HepG2 (cell line): ENCODE measurements around the gene TMEM127. TPM values are rescaled to one million over a fixed set of nuclear protein-coding genes. Genes with fewer than 3 reads are reported as not detected.

Experiments used
- ATAC-seq: fragments of 200-7000 bp; cut with Tn5 transposase; 3 replicates; pipeline ENCODE4 v1.9.1; 2020; ENCODE audit warnings: mild to moderate bottlenecking, moderate library complexity
- BruUV-seq: library from RNA; stranded (reverse); fragments of 400-500 nt; replicated peaks from 2 replicates; lab custom pipeline; 2021; lab: Mats Ljungman, UMichigan
- CTCF ChIA-PET: fragments of 300-600 bp; formaldehyde crosslinking; extraction: SDS; loops from one replicate; lab custom pipeline; 2021; ENCODE audit warnings: low total read pairs, inconsistent platforms, low intra/inter-chr PET ratio; lab: Yijun Ruan, JAX
- POLR2A ChIA-PET: fragments of 350-600 bp; sonication (Branson Sonifier 250); formaldehyde crosslinking; loops from one replicate; lab custom pipeline; 2020; ENCODE audit warnings: antibody characterized with exemption, inconsistent platforms; lab: Yijun Ruan, JAX
- DNase-seq: peaks from one replicate; pipeline ENCODE4 v3.0.0-alpha.2; 2015; ENCODE audit warnings: low spot score
- FAIRE-seq: peaks from 3 replicates; lab custom pipeline; 2011; peaks lifted over from hg19 to GRCh38; lab: Jason Lieb, UNC
- H2AFZ ChIP-seq: one replicate; pipeline ENCODE4 v1.6.1; 2011; ENCODE audit warnings: low read length, inconsistent platforms
- H3K27ac ChIP-seq: fragments of 300-600 bp; 3 replicates; pipeline ENCODE4 v1.8.0; 2011; ENCODE audit warnings: mixed run types, mild to moderate bottlenecking, mixed read lengths, low read length, inconsistent platforms; ENCODE audit not compliant: insufficient read depth; ENCODE audit errors: extremely low read length
- H3K27me3 ChIP-seq, 2 experiments: fragments of 200-600 bp in 1 of 2; 2 replicates in 1 of 2; 3 replicates in 1 of 2; pipeline versions ENCODE4 v1.6.0 to v1.8.0; 2011; ENCODE audit warnings: low read length in 2 of 2, mild to moderate bottlenecking in 2 of 2, moderate library complexity in 2 of 2, inconsistent platforms in 1 of 2; ENCODE audit not compliant: insufficient read depth in 2 of 2, control insufficient read depth in 1 of 2
- H3K36me3 ChIP-seq, 2 experiments: fragments of 200-600 bp in 1 of 2; replicated peaks in 1 of 2; 2 replicates in 1 of 2; 3 replicates in 1 of 2; pipeline versions ENCODE4 v1.5.1 to v1.8.0; 2011; ENCODE audit warnings: low read length in 2 of 2, inconsistent platforms in 1 of 2; ENCODE audit not compliant: insufficient read depth in 2 of 2, control insufficient read depth in 1 of 2
- H3K4me1 ChIP-seq: 2 replicates; pipeline ENCODE4 v1.5.1; 2012; ENCODE audit warnings: low read length, inconsistent platforms; ENCODE audit not compliant: insufficient read depth
- H3K4me2 ChIP-seq: 2 replicates; pipeline ENCODE4 v1.6.0; 2011; ENCODE audit warnings: low read depth, low read length, inconsistent platforms
- H3K4me3 ChIP-seq, 3 experiments: fragments of 200-600 bp in 1 of 3; sonication (generic), shearing (Covaris generic) in 1 of 3; replicated peaks in 1 of 3; 2 replicates each; pipeline ENCODE4 v1.5.1; 2011 to 2016; ENCODE audit warnings: low read length in 3 of 3, inconsistent platforms in 2 of 3, low read depth in 2 of 3, mild to moderate bottlenecking in 2 of 3, control low read depth in 1 of 3, mixed read lengths in 1 of 3; ENCODE audit not compliant: insufficient read depth in 1 of 3
- H3K79me2 ChIP-seq: one replicate; pipeline ENCODE4 v1.6.1; 2011; ENCODE audit warnings: low read length, inconsistent platforms; ENCODE audit not compliant: insufficient read depth
- H3K9ac ChIP-seq: 2 replicates; pipeline ENCODE4 v1.6.0; 2011; ENCODE audit warnings: mild to moderate bottlenecking, low read depth, low read length, inconsistent platforms; ENCODE audit not compliant: insufficient read depth
- H3K9me3 ChIP-seq: 2 replicates; pipeline ENCODE4 v1.5.1; 2012; ENCODE audit warnings: mild to moderate bottlenecking, low read length
- H4K20me1 ChIP-seq: 2 replicates; pipeline ENCODE4 v1.6.0; 2011; ENCODE audit warnings: inconsistent platforms, mild to moderate bottlenecking, low read length, moderate library complexity; ENCODE audit not compliant: insufficient read depth
- ATF1 ChIP-seq: IDR thresholded peaks from 2 replicates; pipeline ENCODE4 v1.6.1; 2016; ENCODE audit warnings: mild to moderate bottlenecking, control low read depth
- CTCF ChIP-seq: sonication (generic); formaldehyde crosslinking; IDR thresholded peaks from 2 replicates; pipeline ENCODE4 v1.5.0; 2020; ENCODE audit warnings: mild to moderate bottlenecking, missing genetic modification reagents, moderate library complexity
- KDM6A ChIP-seq: IDR thresholded peaks from 2 replicates; pipeline ENCODE4 v1.6.1; 2016; ENCODE audit warnings: low read depth
- TRIM22 ChIP-seq: fragments of 450-650 bp; IDR thresholded peaks from 2 replicates; pipeline ENCODE4 v1.6.1; 2017
- ZNF441 ChIP-seq: sonication (generic); formaldehyde crosslinking; IDR thresholded peaks from 2 replicates; pipeline ENCODE4 v1.7.0; 2021; ENCODE audit warnings: missing genetic modification reagents, borderline replicate concordance
- ZNF513 ChIP-seq: sonication (generic); formaldehyde crosslinking; conservative IDR thresholded peaks from 2 replicates; pipeline ENCODE4 v1.5.0; 2020; ENCODE audit warnings: missing genetic modification reagents
- WGBS: methylation state at CpG from one replicate; pipeline ENCODE4 v1.1.6; 2017; ENCODE audit warnings: low lambda C conversion rate; 5-methylcytosine and 5-hydroxymethylcytosine counted together
- in situ Hi-C: cut with HindIII; loops from 2 replicates; pipeline ENCODE4 v1.10.0; 2017; ENCODE audit warnings: low pct_unique_long_range_greater_than_20kb; ENCODE audit not compliant: extremely low pct_ligation_motif_present
- intact Hi-C: fragments of 100-400 bp; cut with micrococcal nuclease; formaldehyde crosslinking; loops from one replicate; pipeline ENCODE4 v1.10.0; 2022; ENCODE audit not compliant: unreplicated experiment
- polyA plus RNA-seq, 8 experiments: library from polyadenylated mRNA; depleted of rRNA in 3 of 8; stranded (reverse) in 7 of 8; unstranded in 1 of 8; fragments of >200 nt; fragmentation: Illumina TruSeq in 4 of 8; extraction: Trizol in 4 of 8; gene quantifications; 2 replicates each; pipeline versions ENCODE4 v1.2.1 to v1.2.3, GENCODE V29; 2011 to 2016; ENCODE audit warnings: low read depth in 4 of 8, missing spikeins in 1 of 8, mixed read lengths in 1 of 8; ENCODE audit not compliant: insufficient read depth in 1 of 8
- total RNA-seq, 5 experiments: library from RNA; depleted of rRNA; stranded (reverse); fragments of >200 nt; fragmentation: Illumina TruSeq; extraction: Trizol; gene quantifications; 2 replicates each; pipeline ENCODE4 v1.2.3, GENCODE V29; 2016; ENCODE audit warnings: low read depth in 1 of 5

Gene TMEM127
- total and polyA plus RNA-seq, 2 of the 13 experiments (the other 11 are each of a cell fraction or from before 2014, with no cell fraction given): 21.5 to 33.9 TPM

GRCh38 chr2:96213379-96213778, 52.4 kb downstream of the TMEM127 start:
- Histone ChIP-seq H3K27ac (no peak overlapping the region), H3K27me3 (no peaks in the 10 kb centered on the region), H3K4me1 (peaks cover 22% of the 10 kb centered on the region), H3K4me2 (no peak overlapping the region), H4K20me1 (no peaks in the 10 kb centered on the region), H3K79me2 (peaks cover 17% of the 10 kb centered on the region), H3K4me3 (no peak overlapping the region), H2AFZ (no peak overlapping the region), H3K9ac (no peak overlapping the region), H3K36me3 (peaks cover 0 to 5% of the 10 kb centered on the region in 2 experiments; a peak in 2 of 5 replicates), H3K9me3 (no peaks in the 10 kb centered on the region)
- intact Hi-C loops: no loop called here
- in situ Hi-C loops: no loop called here
- ChIA-PET POLR2A (no interaction called here), CTCF (no interaction called here)
- ATAC-seq (no peak), FAIRE-seq (no peak), DNase-seq (no peak)
- TF ChIP-seq ATF1 (CRISPR knock-in tag) (no peak), CTCF (CRISPR knock-in tag) (0 out of 2 replicates have a peak, but pooled peaks have one; percentile 12)
- WGBS: 96% methylated on average over 12 of the region's 12 CpGs
- no TSS peak for BruUV-seq

DNA sequence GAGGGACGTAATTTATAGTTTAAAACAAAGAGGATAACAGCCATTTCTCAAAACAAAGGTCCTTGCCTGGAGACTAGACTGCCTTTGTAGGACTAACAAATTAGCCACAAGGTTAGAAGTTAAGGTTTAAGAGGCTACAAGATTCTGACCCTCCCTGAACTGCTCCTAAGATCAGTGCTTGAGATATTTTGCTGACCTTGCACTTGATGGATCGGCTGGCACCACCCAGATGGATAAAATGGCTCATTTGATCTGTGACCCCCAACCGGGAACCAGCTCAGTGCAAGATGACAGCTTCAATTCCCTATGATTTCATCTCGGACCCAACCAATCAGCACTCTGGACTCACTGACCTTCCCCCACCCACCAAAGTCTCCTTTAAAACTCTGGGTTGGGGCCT, 53.5 kb downstream of the TMEM127 start:
- peaks cover 0 to 5% of the 10 kb centered on the region in 2 experiments; a peak in 1 of 5 replicates for H3K36me3 ChIP-seq
- no peak overlapping the region for H3K4me2 ChIP-seq
- H3K27me3 ChIP-seq: no peaks in the 10 kb centered on the region; a peak in 1 of 5 replicates
- FAIRE-seq (no peak), DNase-seq (no peak), ATAC-seq (no peak)
- peaks cover 8% of the 10 kb centered on the region for H4K20me1 ChIP-seq
- 94% methylated on average over 4 of the region's 4 CpGs for WGBS
- no peak overlapping the region for H2AFZ ChIP-seq
- intact Hi-C loops: no loop called here
- H3K27ac ChIP-seq: no peak overlapping the region
- H3K79me2 ChIP-seq: peaks cover 25% of the 10 kb centered on the region
- in situ Hi-C loops: no loop called here
- H3K4me3 ChIP-seq: no peak overlapping the region
- CTCF ChIA-PET: no interaction called here
- H3K9ac ChIP-seq: no peak overlapping the region
- POLR2A ChIA-PET: no interaction called here
- peaks cover 24% of the 10 kb centered on the region for H3K4me1 ChIP-seq
- no peaks in the 10 kb centered on the region for H3K9me3 ChIP-seq
- no TSS peak for BruUV-seq
- TF ChIP-seq KDM6A (no peak), TRIM22 (no peak), ZNF441 (no peak), ZNF513 (CRISPR knock-in tag) (no peak)
